ENCODE data around the gene TMEM62.

- TF ChIP-seq, protein P1, sequence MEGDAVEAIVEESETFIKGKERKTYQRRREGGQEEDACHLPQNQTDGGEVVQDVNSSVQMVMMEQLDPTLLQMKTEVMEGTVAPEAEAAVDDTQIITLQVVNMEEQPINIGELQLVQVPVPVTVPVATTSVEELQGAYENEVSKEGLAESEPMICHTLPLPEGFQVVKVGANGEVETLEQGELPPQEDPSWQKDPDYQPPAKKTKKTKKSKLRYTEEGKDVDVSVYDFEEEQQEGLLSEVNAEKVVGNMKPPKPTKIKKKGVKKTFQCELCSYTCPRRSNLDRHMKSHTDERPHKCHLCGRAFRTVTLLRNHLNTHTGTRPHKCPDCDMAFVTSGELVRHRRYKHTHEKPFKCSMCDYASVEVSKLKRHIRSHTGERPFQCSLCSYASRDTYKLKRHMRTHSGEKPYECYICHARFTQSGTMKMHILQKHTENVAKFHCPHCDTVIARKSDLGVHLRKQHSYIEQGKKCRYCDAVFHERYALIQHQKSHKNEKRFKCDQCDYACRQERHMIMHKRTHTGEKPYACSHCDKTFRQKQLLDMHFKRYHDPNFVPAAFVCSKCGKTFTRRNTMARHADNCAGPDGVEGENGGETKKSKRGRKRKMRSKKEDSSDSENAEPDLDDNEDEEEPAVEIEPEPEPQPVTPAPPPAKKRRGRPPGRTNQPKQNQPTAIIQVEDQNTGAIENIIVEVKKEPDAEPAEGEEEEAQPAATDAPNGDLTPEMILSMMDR (conservative IDR thresholded peaks at IDR 0.05) = no peak
- no peak for TF ChIP-seq EZH2 (IDR thresholded peaks at IDR 0.05; ENCODE audit: low read depth)
Measured at GRCh38 chr15:43121863-43122262, 11.5 kb upstream of the TMEM62 start.

Data from PC-9 (cell line).